RWPE1 (cell line): ENCODE measurements around the gene GAREM1.
"Not testable (repeated sequence)": the region's sequence is repeated elsewhere in the genome, so short reads cannot be mapped to it uniquely, and the experiment has no call there.

Source experiments
- CTCF ChIA-PET: fragments of 350-600 bp; sonication (Branson Sonifier 250); formaldehyde crosslinking; extraction: SDS; loops from one replicate; lab custom pipeline; 2021; lab: Yijun Ruan, JAX
- POLR2A ChIA-PET: fragments of 400-600 bp; formaldehyde crosslinking; extraction: SDS; loops from one replicate; lab custom pipeline; 2020; ENCODE audit warnings: antibody characterized with exemption; ENCODE audit not compliant: low non-redundant PET; lab: Yijun Ruan, JAX
- DNase-seq: peaks from one replicate; pipeline ENCODE4 v3.0.0; 2012; ENCODE audit warnings: low spot score
- H3K27ac ChIP-seq: fragments of 450-650 bp; 2 replicates; pipeline ENCODE4 v1.5.1; 2017
- CTCF ChIP-seq: fragments of 450-650 bp; conservative IDR thresholded peaks from 2 replicates; pipeline ENCODE4 v1.5.1; 2017; ENCODE audit warnings: low read depth, mild to moderate bottlenecking

Gene GAREM1

GRCh38 chr18:32297579-32298170 lies 173.0 kb downstream of the GAREM1 start:
- no peak for TF ChIP-seq CTCF
- CTCF ChIA-PET, result no interaction called here
- POLR2A ChIA-PET, result no interaction called here
- DNase-seq, result no peak
- H3K27ac ChIP-seq, result no peak overlapping the region

GRCh38 chr18:32296851-32297250 lies 173.8 kb downstream of the GAREM1 start:
- DNase-seq, result no peak
- ChIA-PET POLR2A (no interaction called here), CTCF (interaction anchor here (0.6 kb wide), 1 partner anchor 532 kb away, joined by 3 read pairs; no protein-coding TSS in a partner anchor)
- H3K27ac ChIP-seq, result no peak overlapping the region
- TF ChIP-seq CTCF, result no peak

- DNase-seq, result no peak
- TF ChIP-seq CTCF, result no peak
- H3K27ac ChIP-seq, result no peak overlapping the region
- CTCF ChIA-PET, result no interaction called here
- POLR2A ChIA-PET, result no interaction called here
Measured at GRCh38 chr18:32295604-32296003, 175.1 kb downstream of the GAREM1 start.

- TF ChIP-seq CTCF, result no peak
- ChIA-PET POLR2A (interaction anchor here (0.6 kb wide), 1 partner anchor 16 kb away, joined by 3 read pairs; no protein-coding TSS in a partner anchor), CTCF (no interaction called here)
- DNase-seq, result no peak
- H3K27ac ChIP-seq, result no peak overlapping the region
Measured at GRCh38 chr18:32293107-32293506, 177.6 kb downstream of the GAREM1 start.

GRCh38 chr18:32291623-32292022 lies 179.1 kb downstream of the GAREM1 start:
- POLR2A ChIA-PET, H3K27ac ChIP-seq, DNase-seq: not testable (repeated sequence)
- CTCF ChIA-PET, result interaction anchor here (0.9 kb wide), 1 partner anchor 635 kb away, joined by 3 read pairs; no protein-coding TSS in a partner anchor

GRCh38 chr18:32290810-32291209 lies 179.9 kb downstream of the GAREM1 start:
- TF ChIP-seq CTCF, result no peak
- no peak overlapping the region for H3K27ac ChIP-seq
- ChIA-PET CTCF (interaction anchor here (0.5 to 0.9 kb wide), 3 partner anchors 52 to 634 kb away, joined by 3 read pairs; no protein-coding TSS in a partner anchor), POLR2A (no interaction called here)
- DNase-seq, result no peak

- H3K27ac ChIP-seq, result no peak overlapping the region
- ChIA-PET CTCF (interaction anchor here (0.6 to 1.6 kb wide), 7 partner anchors 13 to 260 kb away, joined by 3 to 11 read pairs (median 5); partner anchors contain the start of gene GAREM1), POLR2A (no interaction called here)
- peak; percentile 76 for TF ChIP-seq CTCF
- peak; percentile 32 for DNase-seq
Measured at GRCh38 chr18:32289483-32290075, 181.1 kb downstream of the GAREM1 start.
